Hepatocyte (in vitro differentiated cells): ENCODE data around the gene LIN52.

Experiments
- CTCF ChIP-seq: fragments of 200-600 bp; sonication (generic); IDR thresholded peaks from 2 replicates; pipeline ENCODE4 v1.5.1; 2016; ENCODE audit warnings: antibody characterized with exemption, mild to moderate bottlenecking; ENCODE audit not compliant: poor library complexity
- EZH2 ChIP-seq: fragments of 200-600 bp; sonication (generic); IDR thresholded peaks from 2 replicates; pipeline ENCODE4 v1.6.1; 2016; ENCODE audit warnings: antibody characterized with exemption, mild to moderate bottlenecking, borderline replicate concordance
- EZH2phosphoT487 ChIP-seq: fragments of 200-600 bp; sonication (generic); IDR thresholded peaks from one replicate; pipeline ENCODE4 v1.6.1; 2018; ENCODE audit warnings: antibody characterized with exemption, mild to moderate bottlenecking, low read depth, moderate library complexity; ENCODE audit not compliant: unreplicated experiment, severe bottlenecking

DNA sequence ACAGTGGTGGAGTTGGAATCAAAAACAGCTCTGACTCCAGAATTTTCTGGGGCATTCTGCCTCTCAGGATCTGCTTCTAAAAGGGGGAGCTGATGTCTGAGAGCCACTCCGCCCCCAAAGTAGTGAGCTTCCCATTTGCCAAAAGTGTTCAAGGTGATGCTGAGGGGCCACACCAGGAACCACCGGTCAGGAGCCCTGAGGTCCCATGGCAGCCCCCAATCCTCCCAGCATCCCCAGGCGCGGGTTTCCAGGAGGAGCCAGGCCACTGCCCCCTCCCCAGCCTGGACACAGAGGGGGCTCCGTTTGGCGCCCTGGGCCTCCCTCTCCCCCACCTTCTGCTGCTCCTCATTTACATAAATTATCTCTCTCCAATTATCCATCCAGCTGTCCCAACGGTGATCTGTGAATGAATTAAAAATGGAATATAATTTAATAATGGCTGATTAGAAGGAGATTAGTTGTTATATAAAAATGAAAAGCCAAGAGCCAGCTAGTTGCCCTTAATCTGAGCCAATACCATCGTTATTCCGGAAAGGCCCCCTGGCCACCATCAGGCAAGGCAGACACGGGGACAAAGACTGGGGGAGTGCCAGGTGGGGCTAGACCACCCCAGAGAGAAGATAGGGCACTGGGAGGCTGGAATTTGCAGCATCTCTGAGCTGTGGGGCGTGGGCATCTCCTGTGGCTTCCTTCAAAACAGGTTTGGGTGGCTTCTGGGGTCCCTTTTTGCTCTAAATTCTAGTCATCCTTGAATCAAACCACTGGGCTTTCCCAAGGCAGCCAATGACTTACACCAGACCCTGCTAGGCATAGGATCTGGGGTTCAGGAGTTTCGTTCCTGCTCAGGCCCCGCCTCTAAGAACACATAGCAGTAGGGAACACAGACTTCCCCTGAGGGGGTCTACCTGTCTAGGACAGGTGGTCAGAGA lies 134.8 kb downstream of the LIN52 start:
- TF ChIP-seq CTCF, result no peak
- no peak for TF ChIP-seq EZH2phosphoT487
- no peak for TF ChIP-seq EZH2
